Neural progenitor cell (in vitro differentiated cells): ENCODE data around the gene METTL17. TPM values are rescaled to one million over a fixed set of nuclear protein-coding genes. Genes with fewer than 3 reads are reported as not detected.

Experiments
- DNase-seq: peaks from one replicate; pipeline ENCODE4 v3.0.0-alpha.2; 2016; ENCODE audit warnings: low spot score
- H2AFZ ChIP-seq: fragments of 200-600 bp; sonication (generic); replicated peaks from 2 replicates; pipeline ENCODE4 v1.6.1; 2016; ENCODE audit warnings: antibody characterized with exemption
- H3F3A ChIP-seq: fragments of 200-600 bp; sonication (generic); 2 replicates; pipeline ENCODE4 v1.6.1; 2016; ENCODE audit warnings: antibody characterized with exemption, low read depth
- H3K27ac ChIP-seq: fragments of 200-600 bp; sonication (generic); 2 replicates; pipeline ENCODE4 v1.5.1; 2016; ENCODE audit warnings: mild to moderate bottlenecking
- H3K27me3 ChIP-seq: fragments of 200-600 bp; sonication (generic); 2 replicates; pipeline ENCODE4 v1.6.1; 2016; ENCODE audit warnings: mild to moderate bottlenecking, moderate library complexity
- H3K36me3 ChIP-seq: fragments of 200-600 bp; sonication (generic); 2 replicates; pipeline ENCODE4 v1.5.1; 2016
- H3K4me1 ChIP-seq: fragments of 200-600 bp; sonication (generic); 2 replicates; pipeline ENCODE4 v1.6.1; 2016; ENCODE audit warnings: mixed run types
- H3K4me2 ChIP-seq: fragments of 200-600 bp; sonication (generic); 2 replicates; pipeline ENCODE4 v1.6.1; 2016
- H3K4me3 ChIP-seq: fragments of 200-600 bp; sonication (generic); 2 replicates; pipeline ENCODE4 v1.5.1; 2016
- H3K79me2 ChIP-seq: fragments of 200-600 bp; sonication (generic); 2 replicates; pipeline ENCODE4 v1.6.1; 2016; ENCODE audit warnings: low read depth
- H3K9ac ChIP-seq: fragments of 200-600 bp; sonication (generic); 2 replicates; pipeline ENCODE4 v1.6.1; 2016
- H3K9me3 ChIP-seq: fragments of 200-600 bp; sonication (generic); 2 replicates; pipeline ENCODE4 v1.5.1; 2016; ENCODE audit warnings: low read depth
- H4K20me1 ChIP-seq: fragments of 200-600 bp; sonication (generic); 2 replicates; pipeline ENCODE4 v1.6.1; 2016; ENCODE audit warnings: low read depth
- H3K27ac Mint-ChIP-seq: 3 replicates; pipeline ENCODE4 v1.8.0; 2021; ENCODE audit warnings: mixed read lengths
- H3K27me3 Mint-ChIP-seq: 2 replicates; pipeline ENCODE4 v1.8.0; 2022; ENCODE audit warnings: low read depth, mild to moderate bottlenecking, inconsistent platforms, moderate library complexity, mixed read lengths; ENCODE audit not compliant: insufficient read depth
- H3K36me3 Mint-ChIP-seq: 3 replicates; pipeline ENCODE4 v1.8.0; 2021; ENCODE audit warnings: mixed read lengths
- H3K4me1 Mint-ChIP-seq: 3 replicates; pipeline ENCODE4 v1.8.0; 2021; ENCODE audit warnings: mixed read lengths
- H3K4me3 Mint-ChIP-seq: 3 replicates; pipeline ENCODE4 v1.8.0; 2021; ENCODE audit warnings: mild to moderate bottlenecking, moderate library complexity, mixed read lengths
- H3K9me3 Mint-ChIP-seq: 3 replicates; pipeline ENCODE4 v1.8.0; 2020; ENCODE audit warnings: mixed read lengths
- CTCF ChIP-seq: fragments of 200-600 bp; sonication (generic); IDR thresholded peaks from 2 replicates; pipeline ENCODE4 v1.5.1; 2017; ENCODE audit warnings: antibody characterized with exemption, mild to moderate bottlenecking
- EZH2 ChIP-seq: fragments of 200-600 bp; sonication (generic); IDR thresholded peaks from 2 replicates; pipeline ENCODE4 v1.6.1; 2017; ENCODE audit warnings: antibody characterized with exemption, mild to moderate bottlenecking, moderate library complexity
- EZH2phosphoT487 ChIP-seq: fragments of 200-600 bp; sonication (generic); IDR thresholded peaks from 2 replicates; pipeline ENCODE4 v1.6.1; 2017; ENCODE audit warnings: antibody characterized with exemption
- total RNA-seq: library from RNA; depleted of rRNA; stranded (reverse); fragments of >200 nt; gene quantifications from 2 replicates; pipeline ENCODE4 v1.2.3, GENCODE V29; 2015; ENCODE audit warnings: low replicate concordance

METTL17 gene
- total RNA-seq, 1 donor from 2014 or later: 126 TPM

- DNase-seq: no peak
- Histone ChIP-seq H3K79me2 (no peaks in the 10 kb centered on the region), H3K36me3 (no peaks in the 10 kb centered on the region), H3F3A (no peaks in the 10 kb centered on the region), H3K4me3 (no peak overlapping the region), H3K27ac (no peak overlapping the region), H3K27me3 (peaks cover 18% of the 10 kb centered on the region), H3K4me2 (no peak overlapping the region), H3K9me3 (no peaks in the 10 kb centered on the region), H2AFZ (no peak overlapping the region), H3K4me1 (peaks cover 9% of the 10 kb centered on the region), H4K20me1 (no peaks in the 10 kb centered on the region), H3K9ac (no peak overlapping the region)
- Mint-ChIP-seq H3K4me3 (no peak overlapping the region), H3K27ac (no peak overlapping the region), H3K36me3 (no peaks in the 10 kb centered on the region), H3K4me1 (peaks cover 32% of the 10 kb centered on the region), H3K27me3 (peaks cover 2% of the 10 kb centered on the region), H3K9me3 (no peaks in the 10 kb centered on the region)
- no peak for TF ChIP-seq EZH2phosphoT487
These were observed 21.4 kb downstream of the METTL17 start for GRCh38 chr14:21011136-21011535.

- Histone ChIP-seq H3K36me3 (no peaks in the 10 kb centered on the region), H2AFZ (peak overlapping the region; percentile 38), H3F3A (no peaks in the 10 kb centered on the region), H3K4me1 (peaks cover under 1% of the 10 kb centered on the region), H4K20me1 (no peaks in the 10 kb centered on the region), H3K4me3 (no peak overlapping the region), H3K9ac (no peak overlapping the region), H3K9me3 (no peaks in the 10 kb centered on the region), H3K79me2 (no peaks in the 10 kb centered on the region), H3K27me3 (peaks cover 18% of the 10 kb centered on the region), H3K4me2 (no peak overlapping the region), H3K27ac (no peak overlapping the region)
- Mint-ChIP-seq H3K36me3 (peaks cover 4% of the 10 kb centered on the region), H3K27me3 (peaks cover 2% of the 10 kb centered on the region), H3K4me3 (no peak overlapping the region), H3K27ac (peak overlapping the region; percentile 72), H3K4me1 (peaks cover 16% of the 10 kb centered on the region), H3K9me3 (no peaks in the 10 kb centered on the region)
- TF ChIP-seq EZH2phosphoT487: no peak
- peak; percentile 92 for TF ChIP-seq CTCF
- peak; percentile 93 for DNase-seq
These were observed 25.0 kb downstream of the METTL17 start for GRCh38 chr14:21014761-21015190.

- no peaks in the 10 kb centered on the region for H3K4me1 ChIP-seq
- no peak overlapping the region for H3K27ac ChIP-seq
- H3K36me3 ChIP-seq: no peaks in the 10 kb centered on the region
- H3K27me3 ChIP-seq: peaks cover 19% of the 10 kb centered on the region
- H3K4me3 ChIP-seq: no peak overlapping the region
- no peak overlapping the region for H3K9ac ChIP-seq
- no peak overlapping the region for H3K4me2 ChIP-seq
- no peaks in the 10 kb centered on the region for H3F3A ChIP-seq
- Mint-ChIP-seq H3K36me3 (peaks cover 4% of the 10 kb centered on the region), H3K4me1 (peaks cover 16% of the 10 kb centered on the region), H3K27me3 (peaks cover 2% of the 10 kb centered on the region), H3K4me3 (no peak overlapping the region), H3K9me3 (no peaks in the 10 kb centered on the region), H3K27ac (no peak overlapping the region)
- no peak overlapping the region for H2AFZ ChIP-seq
- H3K79me2 ChIP-seq: no peaks in the 10 kb centered on the region
- no peaks in the 10 kb centered on the region for H4K20me1 ChIP-seq
- H3K9me3 ChIP-seq: no peaks in the 10 kb centered on the region
- DNase-seq: no peak
- TF ChIP-seq EZH2 (no peak), EZH2phosphoT487 (no peak), CTCF (no peak)
These were observed 25.5 kb downstream of the METTL17 start for GRCh38 chr14:21015312-21015711.

- H3K4me3 ChIP-seq: no peak overlapping the region
- TF ChIP-seq EZH2phosphoT487 (no peak), CTCF (no peak), EZH2 (no peak)
- no peak overlapping the region for H2AFZ ChIP-seq
- H3K36me3 ChIP-seq: no peaks in the 10 kb centered on the region
- no peaks in the 10 kb centered on the region for H3K4me1 ChIP-seq
- H3K4me1 Mint-ChIP-seq: peaks cover 16% of the 10 kb centered on the region
- no peak overlapping the region for H3K4me2 ChIP-seq
- H3K9me3 Mint-ChIP-seq: no peaks in the 10 kb centered on the region
- H3K27me3 ChIP-seq: peaks cover 32% of the 10 kb centered on the region
- H4K20me1 ChIP-seq: no peaks in the 10 kb centered on the region
- H3K9ac ChIP-seq: no peak overlapping the region
- H3F3A ChIP-seq: no peaks in the 10 kb centered on the region
- no peaks in the 10 kb centered on the region for H3K9me3 ChIP-seq
- no peak overlapping the region for H3K4me3 Mint-ChIP-seq
- no peaks in the 10 kb centered on the region for H3K79me2 ChIP-seq
- H3K27ac ChIP-seq: no peak overlapping the region
- H3K27ac Mint-ChIP-seq: no peak overlapping the region
- peaks cover 4% of the 10 kb centered on the region for H3K36me3 Mint-ChIP-seq
- H3K27me3 Mint-ChIP-seq: peaks cover 8% of the 10 kb centered on the region
- no peak for DNase-seq
These were observed 26.8 kb downstream of the METTL17 start for GRCh38 chr14:21016413-21017190.
